ENCODE results near the gene TECRL.

DNA sequence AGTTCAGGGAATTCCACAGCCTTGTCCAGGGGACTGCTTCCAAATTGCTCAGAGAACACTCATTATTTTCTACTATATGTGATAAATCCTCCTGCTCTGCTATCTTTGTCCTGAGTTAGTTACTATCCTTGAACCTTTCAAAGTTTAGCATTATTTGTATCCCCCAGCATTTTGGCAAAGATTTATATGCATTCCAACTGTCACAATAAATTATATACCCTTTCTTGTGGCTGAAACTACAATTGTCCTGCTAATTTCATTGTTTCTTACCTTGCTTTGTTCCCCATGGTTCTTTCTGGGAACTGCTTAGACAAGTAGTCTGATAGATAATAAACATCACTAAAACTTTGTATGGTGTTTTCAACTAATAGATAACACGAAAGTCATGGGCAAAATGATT is 40.5 kb downstream of the TECRL start:
- TF ChIP-seq, protein P1, sequence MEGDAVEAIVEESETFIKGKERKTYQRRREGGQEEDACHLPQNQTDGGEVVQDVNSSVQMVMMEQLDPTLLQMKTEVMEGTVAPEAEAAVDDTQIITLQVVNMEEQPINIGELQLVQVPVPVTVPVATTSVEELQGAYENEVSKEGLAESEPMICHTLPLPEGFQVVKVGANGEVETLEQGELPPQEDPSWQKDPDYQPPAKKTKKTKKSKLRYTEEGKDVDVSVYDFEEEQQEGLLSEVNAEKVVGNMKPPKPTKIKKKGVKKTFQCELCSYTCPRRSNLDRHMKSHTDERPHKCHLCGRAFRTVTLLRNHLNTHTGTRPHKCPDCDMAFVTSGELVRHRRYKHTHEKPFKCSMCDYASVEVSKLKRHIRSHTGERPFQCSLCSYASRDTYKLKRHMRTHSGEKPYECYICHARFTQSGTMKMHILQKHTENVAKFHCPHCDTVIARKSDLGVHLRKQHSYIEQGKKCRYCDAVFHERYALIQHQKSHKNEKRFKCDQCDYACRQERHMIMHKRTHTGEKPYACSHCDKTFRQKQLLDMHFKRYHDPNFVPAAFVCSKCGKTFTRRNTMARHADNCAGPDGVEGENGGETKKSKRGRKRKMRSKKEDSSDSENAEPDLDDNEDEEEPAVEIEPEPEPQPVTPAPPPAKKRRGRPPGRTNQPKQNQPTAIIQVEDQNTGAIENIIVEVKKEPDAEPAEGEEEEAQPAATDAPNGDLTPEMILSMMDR (IDR thresholded peaks at IDR 0.05 in 2 of 3, conservative IDR thresholded peaks at IDR 0.05 in 1 of 3; ENCODE audit: control insufficient read depth in 2 of 3, extremely low read depth in 1 of 3, insufficient read depth in 1 of 3, low read depth in 3 of 3, low read length in 3 of 3): no peak
- TF ChIP-seq JUNB (IDR thresholded peaks at IDR 0.05) (no peak), BACH1 (IDR thresholded peaks at IDR 0.05; ENCODE audit: borderline replicate concordance) (no peak), FOXK2 (IDR thresholded peaks at IDR 0.05) (no peak), HDAC6 (IDR thresholded peaks at IDR 0.05; ENCODE audit: unreplicated experiment) (no peak), EZH2 (IDR thresholded peaks at IDR 0.05; ENCODE audit: borderline replicate concordance, control insufficient read depth, low read depth, low read length) (no peak), POU2F2 (IDR thresholded peaks at IDR 0.05; ENCODE audit: borderline replicate concordance, low read depth, low read length) (no peak), SREBF2 (IDR thresholded peaks at IDR 0.05; ENCODE audit: low read length) (no peak)
- TF ChIP-seq, protein P2, sequence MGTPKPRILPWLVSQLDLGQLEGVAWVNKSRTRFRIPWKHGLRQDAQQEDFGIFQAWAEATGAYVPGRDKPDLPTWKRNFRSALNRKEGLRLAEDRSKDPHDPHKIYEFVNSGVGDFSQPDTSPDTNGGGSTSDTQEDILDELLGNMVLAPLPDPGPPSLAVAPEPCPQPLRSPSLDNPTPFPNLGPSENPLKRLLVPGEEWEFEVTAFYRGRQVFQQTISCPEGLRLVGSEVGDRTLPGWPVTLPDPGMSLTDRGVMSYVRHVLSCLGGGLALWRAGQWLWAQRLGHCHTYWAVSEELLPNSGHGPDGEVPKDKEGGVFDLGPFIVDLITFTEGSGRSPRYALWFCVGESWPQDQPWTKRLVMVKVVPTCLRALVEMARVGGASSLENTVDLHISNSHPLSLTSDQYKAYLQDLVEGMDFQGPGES (IDR thresholded peaks at IDR 0.05): no peak
